HG03095 (cell line): Measurements from ENCODE around the gene ISY1.
A peak's percentile ranks its signal among the peaks of the same experiment; 100 is the strongest.
"Not testable (repeated sequence)": the region's sequence is repeated elsewhere in the genome, so short reads cannot be mapped to it uniquely, and the experiment has no call there.

Source experiments
- ATAC-seq: cut with Tn5 transposase; IDR thresholded peaks from one replicate; pipeline ENCODE4 v1.9.1; 2021; ENCODE audit warnings: moderate library complexity; ENCODE audit not compliant: unreplicated experiment

Gene ISY1

DNA sequence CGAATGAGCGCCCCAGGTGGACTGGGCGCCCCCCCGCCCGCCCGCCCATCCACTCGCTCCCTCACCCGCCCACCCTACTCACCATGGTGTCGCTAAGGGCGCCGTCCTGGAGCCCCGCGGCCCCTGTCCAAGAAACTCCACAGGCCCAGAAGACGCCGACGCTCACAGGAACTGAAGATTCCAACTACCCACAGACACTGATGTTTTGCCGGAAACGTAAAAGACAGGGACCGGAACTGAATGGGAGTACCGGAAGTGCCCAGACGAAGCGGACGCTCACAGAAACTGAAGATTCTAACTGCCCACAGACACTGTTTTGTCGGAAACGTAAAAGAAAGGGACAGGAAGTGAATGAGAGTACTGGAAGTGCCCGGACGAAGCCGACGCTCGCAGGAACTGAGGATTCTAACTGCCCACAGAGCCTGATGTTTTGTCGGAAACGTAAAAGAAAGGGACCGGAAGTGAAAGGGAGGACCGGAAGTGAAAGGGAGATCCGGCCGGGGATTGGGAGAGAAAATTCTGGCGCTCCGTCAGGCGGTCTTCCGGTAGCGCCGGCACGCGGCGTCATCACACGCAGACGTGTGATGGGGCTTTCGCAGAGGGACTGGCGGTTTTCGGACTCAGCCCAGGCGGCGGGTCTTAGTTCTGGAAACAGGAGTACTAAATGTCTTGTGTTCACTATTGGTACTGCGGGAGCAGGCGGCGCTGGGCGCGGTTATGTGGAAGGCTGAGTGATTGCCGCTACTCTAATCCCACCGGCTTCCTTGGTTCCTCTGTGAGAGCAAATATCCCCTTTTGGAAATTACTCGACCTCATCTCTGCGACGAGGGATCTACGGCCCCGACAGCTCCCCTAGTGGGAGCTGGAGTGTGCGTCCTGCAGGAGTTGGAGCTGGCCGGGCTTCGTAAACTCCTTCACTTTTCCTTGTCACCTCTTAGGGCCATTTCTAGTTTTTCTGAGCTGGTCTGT is at the start of gene ISY1:
ISY1 (minus strand) TSS at position 173 of the 969 bp plus-strand sequence; CDS start at position 85, 88 bp downstream.
- ATAC-seq, result peak; percentile 65

DNA sequence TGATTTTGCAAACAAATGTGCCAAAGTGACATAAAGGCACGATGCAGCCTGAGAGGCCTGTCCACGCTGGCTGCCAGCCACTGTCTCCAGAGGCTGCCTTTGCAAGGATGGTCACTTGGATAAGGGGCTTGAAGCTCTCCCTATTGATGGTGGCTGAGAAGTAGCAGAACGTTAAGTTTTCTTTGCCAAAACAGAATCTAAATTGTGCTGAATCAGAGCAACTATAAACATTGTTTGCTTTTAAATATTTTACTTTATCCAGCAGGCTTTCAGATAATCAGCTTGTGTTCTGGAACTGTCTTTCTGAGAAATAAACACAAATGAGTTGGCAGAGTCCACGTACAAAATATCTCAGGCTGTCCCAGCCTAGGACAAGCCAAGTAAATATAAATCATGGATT is 46.6 kb upstream of the ISY1 start:
- no peak for ATAC-seq

DNA sequence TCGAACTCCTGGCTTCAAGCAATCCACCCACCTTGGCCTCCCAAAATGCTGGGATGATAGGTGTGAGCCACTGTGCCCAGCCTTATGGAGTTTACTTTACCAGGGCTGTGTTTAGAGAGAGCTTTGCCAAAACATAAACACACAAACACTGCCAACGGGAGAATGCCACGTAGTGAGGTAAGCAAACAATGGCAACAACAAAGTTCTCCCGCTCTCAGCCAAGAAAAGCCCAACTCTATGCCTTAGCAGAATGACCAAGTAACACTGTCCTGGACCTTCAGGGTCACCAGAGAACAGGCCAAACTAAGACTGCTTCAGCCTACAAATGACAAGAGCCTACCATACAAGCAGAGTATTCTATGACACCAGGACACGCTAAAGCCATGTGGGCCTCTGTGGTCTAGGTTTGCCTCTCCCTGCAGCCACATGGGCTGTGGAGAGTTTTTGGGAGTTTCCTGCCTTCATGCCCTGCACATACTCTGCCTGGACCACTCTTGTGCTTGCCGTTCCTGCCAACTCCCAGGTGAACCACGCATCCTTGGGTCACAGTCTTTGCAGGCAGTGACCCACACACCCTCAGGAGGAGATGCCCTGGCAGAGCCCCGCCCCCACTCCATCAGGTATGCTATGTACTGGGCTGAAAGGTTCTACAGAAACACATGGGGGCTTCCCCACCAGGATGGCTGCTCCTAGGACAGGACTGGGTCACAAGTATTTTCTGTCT is 44.4 kb upstream of the ISY1 start:
- no peak for ATAC-seq

DNA sequence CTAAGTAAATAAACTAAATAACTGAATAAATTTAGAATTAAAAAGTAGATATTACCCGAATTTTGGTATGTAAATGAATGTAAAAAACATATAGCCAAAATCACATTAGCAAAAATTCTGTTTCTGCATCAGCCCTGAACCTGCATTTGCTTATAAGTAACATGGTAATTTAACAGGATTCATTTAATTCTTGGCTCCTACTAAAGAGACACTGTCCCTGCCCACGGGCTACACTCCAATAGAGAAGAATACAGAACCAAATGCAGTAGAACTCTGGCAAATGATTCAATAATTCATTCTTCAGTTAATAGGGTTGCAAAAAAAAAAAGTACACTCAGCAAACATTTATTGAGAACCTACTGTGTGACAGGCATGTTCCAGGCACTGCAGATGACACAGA is 43.6 kb upstream of the ISY1 start:
- no peak for ATAC-seq

DNA sequence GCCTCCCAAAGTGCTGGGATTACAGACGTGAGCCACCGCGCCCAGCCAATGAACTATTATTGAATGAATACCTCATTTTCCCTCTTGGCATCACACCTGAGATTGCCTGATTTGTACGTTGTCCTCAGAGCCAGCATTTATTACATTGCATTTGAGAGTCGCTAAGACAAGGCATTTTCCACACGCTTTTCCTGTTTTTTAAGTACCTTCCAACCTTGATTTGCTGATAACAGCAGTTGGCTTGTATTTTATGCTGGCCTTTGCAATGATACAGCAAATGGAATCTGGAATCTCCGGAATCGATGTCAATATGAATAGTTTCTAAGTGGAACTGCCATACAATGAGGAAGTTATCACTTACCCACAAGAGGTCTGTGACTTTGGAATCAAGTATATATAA is 38.5 kb upstream of the ISY1 start:
- no peak for ATAC-seq

DNA sequence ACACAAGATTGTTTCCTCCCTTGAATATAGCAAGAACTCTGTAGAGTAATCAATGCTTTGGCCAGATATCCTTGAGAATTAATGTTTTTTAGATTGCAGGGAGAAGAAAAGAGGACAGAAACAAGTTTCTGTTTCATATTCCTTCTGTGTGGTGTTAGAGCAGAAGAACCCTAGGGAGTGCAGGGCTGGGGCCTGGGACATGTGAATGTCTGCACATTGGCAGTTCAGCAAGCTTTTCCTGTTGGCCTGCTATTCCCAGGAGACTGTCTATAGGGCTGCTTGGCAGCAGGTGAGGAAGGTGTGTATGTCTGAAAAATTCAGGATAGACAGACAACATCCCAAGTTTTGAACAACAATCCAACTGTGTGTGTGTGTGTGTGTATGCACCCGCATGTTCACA is 36.5 kb upstream of the ISY1 start:
- ATAC-seq, result no peak

DNA sequence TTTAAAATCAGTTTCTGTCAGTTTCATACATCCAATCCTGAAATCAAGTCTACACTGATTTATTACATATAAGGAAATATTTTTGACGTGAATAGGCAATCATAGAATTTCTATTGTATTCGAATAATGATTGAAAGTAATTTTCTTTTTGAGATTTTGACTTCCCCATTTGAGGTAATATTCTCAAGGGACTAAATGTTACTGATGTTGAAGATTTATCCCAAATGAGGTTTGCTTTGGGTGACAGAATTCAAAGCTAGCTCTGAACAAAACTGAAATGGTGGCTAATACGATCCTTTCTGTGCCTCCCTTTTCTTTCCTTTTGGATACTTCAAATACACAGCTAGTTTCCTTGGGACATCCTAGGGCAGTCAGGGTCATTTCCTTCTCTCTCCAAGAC is 35.7 kb upstream of the ISY1 start:
- ATAC-seq, result no peak

DNA sequence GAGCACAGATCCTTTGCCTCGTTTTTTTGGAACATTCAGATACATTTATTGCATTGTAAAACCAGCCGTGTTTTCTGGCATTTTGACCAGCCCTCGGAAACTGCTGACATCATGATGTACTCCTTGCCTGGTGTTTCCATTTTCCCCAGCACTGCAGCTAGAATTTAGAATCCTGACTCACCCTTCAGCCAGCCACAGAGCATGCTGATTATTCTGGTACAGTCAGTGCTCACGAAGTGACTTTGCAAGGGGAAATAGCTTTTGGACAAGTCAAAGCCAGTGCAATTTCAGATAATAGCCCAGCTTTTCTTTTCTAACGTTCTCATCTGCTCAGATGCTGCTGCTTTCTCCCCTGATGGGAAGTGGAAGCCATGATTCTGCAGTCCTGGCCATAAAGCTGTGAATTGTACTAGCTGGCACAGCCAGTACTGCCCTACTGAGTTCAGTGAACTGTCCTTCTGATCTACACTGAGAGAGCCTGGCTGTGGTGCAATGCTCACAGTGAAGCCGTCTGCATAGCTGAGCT is 34.9 kb upstream of the ISY1 start:
- no peak for ATAC-seq

DNA sequence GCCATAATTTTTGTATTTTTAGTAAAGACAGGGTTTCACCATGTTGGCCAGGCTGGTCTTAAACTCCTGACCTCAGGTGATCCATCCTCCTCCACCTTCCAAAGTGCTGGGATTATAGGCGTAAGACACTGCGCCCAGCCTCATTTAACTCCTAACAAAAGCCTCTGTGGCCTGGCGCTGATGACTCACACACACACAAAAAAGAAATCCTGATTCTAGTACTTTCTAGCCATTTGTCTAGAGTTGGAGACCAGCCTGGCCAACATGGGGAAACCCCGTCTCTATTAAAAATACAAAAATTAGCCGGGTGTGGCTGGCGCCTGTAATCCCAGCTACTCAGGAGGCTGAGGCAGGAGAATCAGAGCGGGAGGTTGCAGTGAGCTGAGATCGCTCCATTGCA is 28.9 kb upstream of the ISY1 start:
- not testable (repeated sequence) for ATAC-seq

DNA sequence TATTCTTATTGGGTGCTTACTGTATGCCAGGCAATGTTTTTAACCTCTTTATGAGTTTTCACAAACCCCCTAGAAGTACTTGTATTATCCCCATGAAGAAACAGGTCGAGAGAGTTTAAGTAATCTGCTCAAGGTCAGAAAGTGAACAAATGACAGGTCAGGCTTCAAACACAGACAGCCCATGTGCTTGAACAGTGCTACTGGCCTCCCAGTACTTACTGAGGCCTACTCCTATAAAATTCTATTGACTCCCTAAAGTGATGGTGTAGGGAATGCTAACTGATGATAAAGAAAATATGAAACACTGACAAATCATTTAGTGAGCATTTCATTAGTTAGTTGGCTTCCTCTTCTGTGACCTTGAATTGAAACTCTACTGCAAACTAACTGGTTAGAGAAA is 27.0 kb upstream of the ISY1 start:
- ATAC-seq, result no peak

DNA sequence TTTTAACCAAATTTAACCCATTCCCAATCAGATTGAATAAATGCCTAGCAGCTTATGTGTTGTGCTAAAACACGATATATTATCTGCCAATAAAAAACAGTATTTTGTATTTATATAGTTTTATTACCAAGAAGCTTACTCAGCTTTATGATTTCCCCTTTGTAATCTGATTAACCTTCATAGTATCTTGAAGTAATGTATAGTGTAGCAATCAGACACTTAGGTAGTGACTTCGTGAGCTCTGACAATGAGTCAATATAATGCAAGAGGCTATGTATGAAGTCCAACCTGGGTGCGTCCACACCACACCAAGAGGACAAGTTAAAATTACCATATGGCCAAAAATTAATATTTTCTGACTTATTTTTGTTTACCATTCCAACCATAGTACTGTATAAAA is 24.9 kb upstream of the ISY1 start:
- no peak for ATAC-seq

DNA sequence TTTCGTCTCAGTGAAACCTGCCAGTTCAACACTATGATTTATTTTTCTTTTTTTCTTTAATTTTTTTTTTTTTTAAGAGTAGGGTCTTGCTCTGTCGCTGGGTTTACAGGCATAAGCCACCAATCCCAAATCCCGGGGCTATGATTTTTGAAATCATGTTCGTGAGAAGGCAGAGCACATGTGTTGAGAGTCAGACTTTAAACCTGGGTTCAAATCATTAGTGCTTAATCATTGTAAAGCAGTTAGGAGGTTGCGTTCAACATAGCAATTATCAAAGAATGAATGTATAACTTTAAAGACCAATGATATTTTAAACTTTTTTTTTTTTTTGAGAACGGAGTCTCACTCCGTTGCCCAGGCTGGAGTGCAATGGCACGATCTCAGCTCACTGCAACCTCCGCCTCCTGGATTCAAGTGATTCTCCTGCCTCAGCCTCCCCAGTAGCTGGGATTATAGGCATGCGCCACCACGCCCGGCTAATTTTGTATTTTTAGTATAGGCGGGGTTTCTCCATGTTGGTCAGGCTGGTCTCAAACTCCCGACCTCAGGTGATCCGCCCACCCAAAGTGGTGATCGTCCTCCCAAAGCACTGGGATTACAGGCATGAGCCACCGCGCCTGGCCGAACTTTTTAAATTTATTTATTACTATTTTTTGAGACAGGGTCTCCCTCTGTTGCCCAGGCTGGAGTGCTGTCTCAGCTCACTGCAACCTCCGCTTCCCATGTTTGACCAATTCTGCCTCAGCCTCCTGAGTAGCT is 24.1 kb upstream of the ISY1 start:
- ATAC-seq, result not testable (repeated sequence)

DNA sequence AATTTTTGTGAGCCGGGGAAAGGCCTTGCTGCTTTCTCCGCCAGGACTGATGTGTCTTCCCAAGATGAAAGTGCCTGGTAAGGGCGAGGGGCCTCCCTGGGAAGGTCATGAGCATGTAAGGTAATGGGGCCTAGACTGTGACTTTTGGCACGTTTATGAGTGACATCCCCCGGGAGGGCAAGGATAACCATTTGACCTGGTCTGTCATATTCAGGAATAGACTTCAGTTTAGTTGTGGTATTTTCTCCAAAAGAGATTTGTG is 23.5 kb upstream of the ISY1 start:
- ATAC-seq, result no peak

DNA sequence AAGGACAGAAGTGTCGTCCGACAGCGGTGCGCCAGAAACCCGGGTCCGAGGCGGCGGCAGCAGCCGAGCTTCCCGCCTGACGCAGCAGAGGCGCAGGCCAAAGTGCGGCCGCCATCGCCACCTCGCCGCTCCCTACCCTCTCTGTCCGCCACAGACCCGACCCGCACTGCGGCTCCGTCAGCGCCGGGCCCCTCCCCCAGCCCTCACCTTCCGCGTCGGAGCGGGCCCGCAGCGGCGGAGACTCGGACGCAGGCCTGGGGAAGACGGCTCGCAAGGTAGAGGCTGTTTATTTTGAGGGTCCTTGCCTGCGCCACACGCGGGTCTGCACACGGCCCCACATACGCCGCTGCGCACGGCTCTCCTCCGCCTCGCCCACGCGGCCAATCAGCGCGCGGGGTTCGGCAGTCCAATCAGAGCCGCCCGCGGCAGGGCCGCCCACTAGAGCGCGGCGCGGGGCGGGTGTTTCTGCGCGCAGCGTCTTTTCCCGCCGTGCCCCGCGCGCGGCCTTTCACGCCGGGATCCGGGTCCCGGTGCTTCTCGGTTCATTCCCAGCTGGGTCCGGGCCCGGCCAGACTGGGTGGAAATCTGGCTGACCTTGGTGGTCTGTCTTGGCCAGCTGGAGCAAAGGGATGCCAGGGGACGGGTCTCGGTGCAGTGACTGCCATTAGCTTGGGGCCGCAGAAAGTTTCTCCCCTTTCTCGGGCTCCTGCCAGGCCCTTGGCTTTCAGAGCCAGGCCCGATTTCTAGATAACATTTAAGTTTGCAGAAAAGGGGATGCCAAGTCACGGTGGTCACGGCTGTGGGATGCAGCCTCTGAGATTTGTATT is 22.9 kb upstream of the ISY1 start, which contains the start of gene CNBP:
CNBP (minus strand) TSS at position 328 of the 827 bp plus-strand sequence. CDS start 12,139 bp downstream, outside the sequence.
- peak; percentile 93 for ATAC-seq

DNA sequence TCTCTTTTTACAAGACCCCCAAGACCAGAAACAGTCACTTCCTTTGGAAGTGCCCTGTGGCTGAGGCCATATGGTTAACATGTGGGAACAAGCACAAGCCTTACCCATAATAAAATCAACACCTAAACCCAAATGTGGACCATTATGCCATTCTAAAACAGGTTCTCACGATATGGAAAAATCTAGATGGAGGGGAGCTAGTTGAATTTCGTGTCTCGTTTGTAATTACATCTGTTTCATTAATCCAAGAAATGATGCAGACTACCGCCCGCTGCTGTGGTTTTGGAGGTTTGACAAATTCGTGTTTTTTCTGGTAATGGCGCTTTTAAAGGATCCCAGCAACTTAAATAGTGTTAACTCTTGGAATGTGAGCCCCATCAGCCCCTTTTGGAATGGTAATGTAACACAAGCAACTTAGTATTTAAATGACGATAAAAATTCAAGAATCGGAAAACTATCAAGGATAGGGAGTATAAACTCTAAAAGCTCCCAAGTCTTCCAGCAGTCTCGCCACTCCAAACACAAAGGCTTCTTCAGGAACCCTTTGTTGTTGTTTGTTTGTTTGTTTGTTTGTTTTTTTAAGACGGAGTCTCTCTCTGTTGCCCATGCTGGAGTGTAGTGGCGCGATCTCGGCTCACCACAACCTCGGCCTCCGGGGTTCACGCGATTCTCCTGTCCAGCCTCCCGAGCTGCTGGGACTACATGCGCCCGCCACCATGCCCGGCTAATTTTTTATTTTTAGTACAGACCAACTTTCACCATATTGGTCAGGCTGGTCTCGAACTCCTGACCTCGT is 21.7 kb upstream of the ISY1 start:
- no peak for ATAC-seq

DNA sequence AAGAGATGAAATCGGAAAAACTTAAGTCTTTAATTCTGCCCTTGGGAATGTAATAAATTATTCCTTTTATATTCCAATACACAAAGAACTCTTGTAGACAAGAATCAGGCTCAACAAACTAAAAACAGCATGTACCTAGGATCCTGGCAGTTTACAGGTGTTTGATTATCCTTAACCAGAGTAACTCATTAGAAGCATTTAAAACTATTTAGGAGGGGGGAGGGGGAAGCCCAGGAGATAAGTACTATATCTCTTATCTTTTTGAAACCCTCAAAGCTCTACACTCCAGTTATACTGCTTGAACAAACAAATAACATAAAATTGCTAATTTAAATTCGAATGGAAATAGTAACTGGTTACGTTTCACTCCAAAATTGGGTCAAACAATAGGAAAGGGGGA is 21.0 kb upstream of the ISY1 start:
- no peak for ATAC-seq

DNA sequence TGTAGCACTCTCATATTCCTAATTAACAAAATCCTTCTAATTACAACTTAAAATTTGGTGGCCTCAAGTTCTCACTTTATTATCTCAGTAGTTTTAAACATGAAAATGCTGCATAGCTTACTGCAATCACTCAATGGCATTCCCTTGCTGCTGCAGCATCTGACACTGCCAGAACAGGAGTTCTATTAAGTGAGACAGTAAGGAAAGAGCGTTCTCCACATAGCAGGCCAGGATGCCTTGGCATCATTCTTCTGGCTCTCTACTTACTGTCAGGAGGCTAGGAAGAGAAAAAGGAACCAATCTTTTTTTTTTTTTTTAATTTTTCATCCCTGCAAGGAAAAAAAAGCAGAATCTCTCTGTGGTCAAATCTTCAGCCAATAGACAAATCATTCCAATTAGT is 19.6 kb upstream of the ISY1 start:
- no peak for ATAC-seq

DNA sequence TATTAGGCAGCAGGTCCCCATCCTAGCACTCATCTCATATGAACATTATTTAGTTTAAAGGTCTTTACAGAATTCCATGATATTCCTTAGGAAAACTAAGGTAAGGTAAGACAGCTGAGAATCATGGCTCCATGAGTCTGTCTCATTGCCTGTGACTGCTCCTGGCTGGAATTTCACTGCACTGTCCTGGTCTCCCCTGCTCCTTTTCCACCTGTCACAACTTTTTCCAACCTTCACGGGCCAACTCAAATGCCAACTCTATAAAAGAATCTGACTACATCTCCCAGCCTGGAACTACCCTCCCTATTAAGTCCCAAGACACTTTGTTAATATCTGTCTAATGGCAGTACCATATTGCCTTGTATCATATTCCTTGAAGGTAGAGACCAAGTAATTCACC is 15.2 kb upstream of the ISY1 start:
- no peak for ATAC-seq

DNA sequence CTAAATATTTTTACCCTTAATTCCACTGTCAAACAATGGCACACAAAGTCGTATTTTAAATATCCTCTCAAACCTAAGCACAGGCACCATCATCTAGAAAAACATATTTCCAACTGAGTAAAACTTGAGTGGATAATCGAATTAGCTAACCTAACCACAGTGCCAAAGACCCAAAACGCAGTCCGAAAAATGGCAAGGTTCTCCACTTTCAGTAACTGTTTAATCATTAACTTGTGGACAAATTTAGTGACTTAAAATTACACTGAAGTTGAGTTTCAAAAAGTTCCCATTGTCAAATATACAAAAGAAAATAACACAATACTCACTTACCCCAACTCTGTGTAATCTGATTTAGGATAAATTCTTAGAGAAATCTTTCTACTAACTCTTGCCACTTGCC is 12.9 kb upstream of the ISY1 start:
- no peak for ATAC-seq

DNA sequence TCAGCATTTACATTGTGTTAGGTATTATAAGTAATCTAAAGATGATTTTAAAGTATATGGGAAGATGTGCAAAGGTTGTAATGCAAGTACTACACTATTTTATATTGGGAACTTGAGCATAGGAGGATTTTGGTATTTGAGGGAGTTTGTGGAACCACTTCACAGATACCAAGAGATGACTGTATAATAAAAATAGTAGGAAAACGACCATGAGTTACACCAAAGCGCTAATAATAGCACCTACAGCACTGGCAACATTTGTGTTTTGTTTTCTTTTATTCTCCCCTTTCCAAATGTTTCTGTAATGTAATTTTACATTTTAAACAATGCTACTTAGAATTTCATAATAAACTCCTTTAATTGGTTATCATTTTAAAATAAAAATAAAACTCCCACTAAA is 12.3 kb upstream of the ISY1 start:
- no peak for ATAC-seq
